GM21515 (cell line): ENCODE measurements around the gene CCDC175.
A peak's percentile ranks its signal among the peaks of the same experiment; 100 is the strongest.

Experiments used
- ATAC-seq: cut with Tn5 transposase; IDR thresholded peaks from one replicate; pipeline ENCODE4 v1.9.1; 2021; ENCODE audit not compliant: unreplicated experiment

The CCDC175 gene

GRCh38 chr14:59483363-59483762 lies 93.2 kb downstream of the CCDC175 start:
- no peak for ATAC-seq

DNA sequence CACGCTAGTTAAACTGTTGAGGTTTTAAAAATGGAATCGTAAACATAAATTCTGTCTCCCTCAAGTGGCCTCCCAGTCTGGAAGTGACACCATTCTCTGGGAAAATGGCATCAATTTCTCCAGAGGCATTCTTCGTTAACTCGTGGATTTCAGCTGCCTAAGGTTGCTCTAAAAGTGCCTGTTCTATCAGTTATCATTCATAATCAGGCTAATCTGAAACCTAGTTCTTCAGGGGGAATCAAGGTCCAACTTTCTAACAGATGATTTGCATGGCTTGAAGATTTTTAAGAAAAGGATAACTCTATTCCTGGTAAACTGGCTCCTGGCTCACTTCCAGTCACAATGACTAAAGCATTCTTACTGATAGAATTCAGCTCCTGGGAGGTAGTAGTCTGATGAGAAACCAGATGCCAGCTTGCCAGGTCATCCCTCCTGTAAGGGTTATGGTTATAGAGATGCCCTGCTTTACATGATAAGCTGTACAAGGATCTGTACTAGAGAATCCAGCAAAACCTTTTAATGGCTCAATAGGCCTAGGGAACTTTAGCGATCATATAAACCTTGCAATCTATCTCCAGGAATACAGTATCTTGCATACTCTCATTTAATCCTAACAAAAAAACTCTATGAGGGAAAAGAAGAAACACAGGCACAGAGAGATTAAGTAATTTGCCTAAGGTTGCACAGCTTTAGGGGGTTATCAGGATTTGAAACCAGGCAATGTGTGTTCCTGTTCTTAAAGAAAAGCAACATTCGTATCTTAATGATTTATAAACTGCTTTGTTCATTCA lies 93.9 kb downstream of the CCDC175 start:
- no peak for ATAC-seq

DNA sequence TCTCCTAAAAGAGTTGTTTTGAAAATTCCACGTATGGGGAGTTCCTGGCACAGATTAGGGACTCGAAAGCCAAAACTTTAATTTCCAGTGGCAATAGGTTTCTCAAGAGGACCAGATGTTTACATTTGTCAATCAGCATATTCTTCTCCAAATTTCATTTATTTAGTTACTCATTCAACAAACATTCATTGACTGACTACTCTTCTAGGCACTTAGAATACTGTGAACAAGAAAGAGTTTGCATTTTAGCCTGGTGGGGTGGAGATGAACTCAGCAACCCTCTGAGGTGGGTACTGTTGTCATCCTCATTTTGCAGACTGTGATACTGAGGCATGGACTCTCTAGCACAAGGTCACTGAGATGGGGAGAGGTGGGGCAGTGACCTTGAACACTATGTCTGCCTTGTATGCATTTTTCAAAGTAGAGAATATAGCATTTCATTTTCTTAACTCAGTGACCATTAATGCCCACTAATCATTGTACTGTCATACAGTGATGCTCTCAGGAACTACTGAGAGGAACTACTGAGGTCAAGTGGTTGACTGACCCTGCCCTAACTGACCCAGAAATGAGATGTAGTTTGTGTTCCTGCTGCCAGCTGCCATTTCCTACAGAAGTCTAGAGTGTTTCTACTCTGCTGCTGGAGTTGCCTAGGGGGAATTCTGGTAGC lies 94.6 kb downstream of the CCDC175 start:
- no peak for ATAC-seq

- no peak for ATAC-seq
Observed at GRCh38 chr14:59481407-59481806, 95.2 kb downstream of the CCDC175 start.

GRCh38 chr14:59480166-59480565 lies 96.4 kb downstream of the CCDC175 start:
- no peak for ATAC-seq

DNA sequence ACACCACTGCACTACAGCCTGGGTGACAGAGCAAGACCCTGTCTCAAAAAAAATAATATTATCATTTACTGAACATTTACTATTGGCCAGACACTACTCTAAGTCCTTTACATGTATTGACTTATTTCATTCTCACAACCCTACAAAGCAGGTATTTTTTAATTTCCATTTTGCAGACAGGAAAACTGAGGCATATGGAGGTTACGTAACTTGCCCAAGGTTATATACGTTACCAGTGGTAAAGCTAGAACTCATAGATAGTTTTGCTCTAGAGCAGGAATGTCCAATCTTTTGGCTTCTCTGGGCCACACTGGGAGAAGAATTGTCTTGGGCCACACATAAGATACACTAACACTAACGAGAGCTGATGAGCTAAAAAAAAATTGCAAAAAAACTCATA lies 98.1 kb downstream of the CCDC175 start:
- ATAC-seq: no peak

GRCh38 chr14:59475709-59476108 lies 100.9 kb downstream of the CCDC175 start:
- ATAC-seq: no peak

DNA sequence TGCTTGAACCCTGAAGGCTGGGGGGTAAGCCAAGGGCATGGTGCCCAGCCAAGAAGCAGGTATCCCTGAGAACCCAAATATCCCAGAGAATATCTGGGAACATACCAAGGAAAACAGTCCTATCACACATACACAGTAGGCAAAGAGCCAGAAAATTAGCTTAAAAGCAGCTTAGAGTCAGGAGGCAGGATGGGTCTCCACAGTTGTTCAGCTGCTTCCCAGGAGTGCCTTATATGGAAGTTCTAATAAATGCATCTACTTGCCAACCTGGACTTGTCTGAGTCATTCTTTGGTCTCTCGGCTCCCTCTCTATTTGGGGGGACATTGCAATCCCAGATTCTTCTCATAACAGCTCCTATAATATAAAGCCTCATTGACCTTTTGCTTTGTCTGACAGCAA lies 102.4 kb downstream of the CCDC175 start:
- no peak for ATAC-seq

DNA sequence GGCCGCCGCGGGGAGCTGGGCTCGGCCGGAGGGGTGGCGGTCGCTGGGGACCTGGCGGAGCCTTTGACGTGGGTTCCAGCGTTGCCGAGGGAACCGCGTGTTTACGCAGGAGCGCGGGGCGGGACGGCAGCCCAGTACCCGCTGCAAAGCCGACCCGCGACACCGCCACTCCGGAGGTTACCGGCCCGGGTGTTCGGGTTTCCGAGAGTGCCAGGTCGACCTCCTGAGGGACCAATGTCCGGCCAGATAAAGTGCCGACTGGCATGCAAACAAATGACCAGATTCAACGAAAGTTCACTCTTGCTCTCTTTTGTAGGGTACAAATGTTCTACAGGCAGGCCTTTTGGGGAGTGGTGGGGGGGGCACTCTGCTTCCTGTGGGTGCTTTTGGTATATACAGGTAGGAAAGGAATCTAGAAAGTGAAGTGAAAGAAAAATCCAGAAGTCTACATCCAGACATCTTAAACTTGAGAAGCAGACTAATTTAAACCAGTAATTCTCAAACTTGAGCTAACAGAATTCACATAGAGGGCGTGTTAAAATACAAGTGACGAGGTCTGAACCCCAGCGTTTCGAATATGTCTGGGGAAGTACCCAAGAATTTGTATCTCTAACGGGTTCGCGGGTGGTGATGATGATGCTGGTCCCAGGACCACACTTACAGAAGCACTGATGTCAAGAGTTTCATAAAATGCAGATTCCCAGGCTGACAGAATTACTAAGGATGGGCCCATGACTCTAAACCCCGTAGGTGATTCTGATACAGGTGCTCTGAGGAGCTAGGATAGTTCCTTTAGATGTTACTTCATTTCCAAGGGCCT lies 111.1 kb downstream of the CCDC175 start, which contains the start of gene GPR135:
TSS of gene GPR135 (minus strand) at position 65 of the 820 bp plus-strand sequence. CDS start 154 bp downstream, outside the sequence.
- peak; percentile 29 for ATAC-seq

DNA sequence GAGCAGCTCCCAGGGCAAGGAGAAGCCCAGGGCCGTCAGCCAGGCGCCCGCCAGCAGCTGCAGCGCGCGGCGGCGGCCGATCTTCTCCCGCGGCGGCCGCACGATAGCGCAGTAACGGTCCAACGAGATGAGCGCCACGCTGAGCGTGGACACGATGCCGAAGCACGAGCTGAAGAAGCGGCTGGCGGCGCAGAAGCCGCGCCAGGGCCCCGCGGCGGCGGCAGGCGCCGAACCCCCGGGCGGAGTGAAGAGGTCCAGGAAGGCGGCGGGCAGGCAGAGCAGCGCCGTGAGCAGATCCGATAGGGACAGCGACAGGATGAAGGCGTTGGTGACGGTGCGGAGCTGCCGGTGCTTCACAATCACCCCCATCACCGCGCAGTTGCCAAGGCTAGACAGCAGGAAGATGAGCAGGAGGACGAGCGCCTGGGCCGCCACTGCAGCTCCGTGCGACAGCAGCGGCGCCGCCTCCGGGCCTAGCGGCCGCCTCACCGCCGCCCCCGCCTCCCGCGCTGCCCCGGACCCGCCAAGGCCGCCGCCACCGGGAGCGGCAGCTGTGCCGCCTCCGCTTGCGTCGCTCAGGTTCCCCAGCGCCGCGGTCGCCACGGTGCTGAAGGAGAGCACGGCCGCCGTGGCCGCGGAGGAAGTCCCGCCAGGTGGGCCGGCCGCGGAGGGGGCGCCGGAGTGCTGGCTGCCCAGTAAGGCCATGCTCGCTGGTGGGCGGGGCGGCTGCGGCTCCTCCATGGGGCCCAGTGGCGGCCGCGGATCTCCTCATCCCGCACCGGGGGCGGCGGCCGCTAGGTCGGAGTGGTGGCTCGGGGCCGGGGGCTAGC lies 111.9 kb downstream of the CCDC175 start:
- peak; percentile 61 for ATAC-seq

DNA sequence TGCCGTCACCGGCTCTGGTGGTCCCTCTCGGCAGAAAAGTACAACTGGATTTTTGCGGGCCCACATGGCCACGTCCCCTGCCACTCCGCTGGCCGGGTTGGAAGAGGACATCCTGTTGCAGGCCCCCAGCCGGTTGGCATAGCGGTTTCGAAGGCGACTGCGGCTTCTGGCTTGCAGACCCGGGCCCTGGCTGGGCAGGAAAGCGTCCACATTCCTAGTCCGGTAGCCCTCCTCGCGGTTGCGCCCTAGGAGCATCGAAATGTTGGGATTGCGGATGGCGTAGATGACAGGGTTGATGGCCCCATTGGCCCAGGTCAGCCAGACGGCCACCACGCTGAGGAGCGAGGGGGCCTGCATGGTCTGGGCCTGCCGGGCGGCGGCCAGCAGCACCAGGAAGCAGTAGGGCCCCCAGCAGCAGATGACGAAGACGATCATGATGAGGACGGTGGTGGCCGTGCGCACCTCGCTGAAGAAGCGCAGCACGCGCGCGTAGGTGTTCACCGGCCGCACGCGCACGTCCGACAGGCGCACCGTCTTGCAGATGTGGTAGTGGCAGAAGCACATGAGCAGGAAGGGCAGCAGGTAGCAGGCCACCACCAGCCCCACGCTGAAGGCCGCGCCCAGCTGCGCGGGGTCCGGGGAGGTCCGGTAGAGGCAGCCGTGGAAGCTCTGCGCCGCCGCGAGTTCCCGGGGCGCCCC lies 112.7 kb downstream of the CCDC175 start:
- ATAC-seq: peak; percentile 23

DNA sequence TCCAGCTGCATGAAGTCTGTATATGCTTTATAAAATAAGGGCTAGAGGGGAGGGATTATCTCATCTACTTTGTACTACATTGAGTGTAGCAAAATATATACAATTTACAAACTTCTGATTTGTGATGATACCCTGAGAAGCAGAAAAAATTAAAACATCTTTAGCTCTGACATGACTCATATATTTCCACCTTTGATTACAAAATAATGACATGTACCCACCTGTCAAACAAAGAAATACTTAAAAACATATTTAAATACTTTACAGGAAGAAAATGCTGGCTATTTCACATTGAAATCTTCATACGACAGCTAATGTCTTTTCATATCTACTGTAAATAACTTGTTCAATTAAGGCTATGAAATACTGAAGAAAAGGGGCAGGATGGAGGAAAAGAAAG lies 114.7 kb downstream of the CCDC175 start:
- no peak for ATAC-seq

GRCh38 chr14:59460378-59460777 lies 116.2 kb downstream of the CCDC175 start:
- no peak for ATAC-seq

DNA sequence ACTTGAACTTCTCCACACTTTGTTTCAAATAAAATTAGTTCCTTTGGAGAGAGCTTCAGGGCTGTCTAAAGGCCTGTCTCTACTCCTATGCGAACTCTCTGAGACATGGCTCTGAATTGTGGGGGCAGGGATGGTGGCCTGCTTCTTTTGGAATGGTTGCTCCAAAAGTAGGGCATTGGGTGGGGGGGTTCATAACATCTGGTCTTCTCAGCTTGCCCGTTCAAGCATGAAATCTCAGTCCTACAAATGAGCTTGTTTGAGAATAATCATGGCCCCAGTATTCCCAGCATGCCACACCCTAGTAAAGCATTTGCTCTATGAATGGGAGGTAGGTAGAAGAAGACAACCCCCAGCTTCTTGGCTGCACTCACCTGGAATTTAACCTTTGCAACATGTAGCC lies 118.1 kb downstream of the CCDC175 start:
- ATAC-seq: no peak

- ATAC-seq: no peak
Observed at GRCh38 chr14:59455411-59455810, 121.2 kb downstream of the CCDC175 start.
